COLO668 (cell line): Measurements from ENCODE around the gene SART1.
"Not testable (repeated sequence)": the region's sequence is repeated elsewhere in the genome, so short reads cannot be mapped to it uniquely, and the experiment has no call there.

Experiments used
- DNase-seq: peaks from one replicate; lab custom pipeline; 2025; ENCODE audit not compliant: unreplicated experiment; lab: John Stamatoyannopoulos, UW

The SART1 gene

GRCh38 chr11:66015454-66015881 lies 53.9 kb downstream of the SART1 start:
- DNase-seq, result no peak

GRCh38 chr11:66015936-66016792 lies 54.6 kb downstream of the SART1 start:
- no peak for DNase-seq

- no peak for DNase-seq
Measured at GRCh38 chr11:66016793-66017177, 55.3 kb downstream of the SART1 start.

- DNase-seq, result no peak
Measured at GRCh38 chr11:66017321-66017720, 55.8 kb downstream of the SART1 start.

GRCh38 chr11:66020212-66020611 lies 58.7 kb downstream of the SART1 start:
- no peak for DNase-seq

GRCh38 chr11:66020618-66021357 lies 59.3 kb downstream of the SART1 start:
- DNase-seq, result peak; percentile 50

- peak; percentile 74 for DNase-seq
Measured at GRCh38 chr11:66022401-66023185, 61.1 kb downstream of the SART1 start.

GRCh38 chr11:66023186-66023440 lies 61.6 kb downstream of the SART1 start:
- DNase-seq, result not testable (repeated sequence)

GRCh38 chr11:66026017-66026529 lies 64.5 kb downstream of the SART1 start, which contains the start of gene CATSPER1:
CATSPER1 (minus strand) TSS chr11:66026479; CDS start chr11:66026379, 100 bp downstream.
- no peak for DNase-seq
